H1 (cell line): ENCODE data around the gene TMEM260. TPM values are rescaled to one million over a fixed set of nuclear protein-coding genes. Genes with fewer than 3 reads are reported as not detected.

Experiments used
- CHD7 ChIP-seq: fragments of 300-600 bp; sonication (generic); IDR thresholded peaks from 2 replicates; pipeline ENCODE4 v1.7.1; 2012; ENCODE audit warnings: low read length, moderate library complexity, mild to moderate bottlenecking, inconsistent platforms; ENCODE audit not compliant: insufficient replicate concordance
- JUND ChIP-seq: IDR thresholded peaks from 2 replicates; pipeline ENCODE4 v1.6.1; 2011; ENCODE audit warnings: mild to moderate bottlenecking, improper control_type of control experiment, low read length
- KDM4A ChIP-seq: IDR thresholded peaks from one replicate; pipeline ENCODE4 v1.7.1; 2012; ENCODE audit warnings: low read depth, mild to moderate bottlenecking, moderate library complexity, low read length, inconsistent platforms; ENCODE audit not compliant: severe bottlenecking
- RAD21 ChIP-seq, 2 experiments: IDR thresholded peaks in 1 of 2; conservative IDR thresholded peaks in 1 of 2; 2 replicates each; pipeline ENCODE4 v1.6.1; 2011; ENCODE audit warnings: low read depth in 2 of 2, low read length in 2 of 2, improper control_type of control experiment in 1 of 2, inconsistent platforms in 1 of 2, mild to moderate bottlenecking in 1 of 2, moderate library complexity in 1 of 2
- SP4 ChIP-seq: IDR thresholded peaks from 2 replicates; pipeline ENCODE4 v1.6.1; 2012; ENCODE audit warnings: low read length, inconsistent platforms
- polyA plus RNA-seq, 7 experiments: library from polyadenylated mRNA; depleted of rRNA in 3 of 7; stranded (reverse) in 5 of 7; unstranded in 2 of 7; fragments of >200 nt in 5 of 7; fragments of 200-250 nt in 2 of 7; gene quantifications; 1 replicate in 5 of 7; 2 replicates in 1 of 7; 4 replicates in 1 of 7; pipeline versions ENCODE4 v1.2.1 to v1.2.3, GENCODE V29; 2011 to 2013; ENCODE audit warnings: missing spikeins in 2 of 7, mixed read lengths in 2 of 7
- total RNA-seq: library from RNA; stranded (reverse); fragmentation: NEBNext Ultra II Directional; extraction: Animal tissue kit (Norgen Biotek cat#: 25700); gene quantifications from 2 replicates; pipeline ENCODE4 v1.2.1, GENCODE V29; 2021

TMEM260 gene
- total and polyA plus RNA-seq, 2 of the 8 experiments (the other 6 are each of a cell fraction or from before 2014, with no cell fraction given) = 14.4 to 15.2 TPM

- no peak for TF ChIP-seq CHD7
- no peak for TF ChIP-seq JUND
- peak; percentile 76 to 85 for TF ChIP-seq RAD21 (IDR thresholded peaks at IDR 0.05 in 1 of 2, conservative IDR thresholded peaks at IDR 0.05 in 1 of 2; ENCODE audit: low read depth in 2 of 2, low read length in 2 of 2)
- no peak for TF ChIP-seq SP4
- TF ChIP-seq KDM4A = no peak
Observed at GRCh38 chr14:56552615-56553014, 27.0 kb upstream of the TMEM260 start (continued).
